HEK293 (cell line): ENCODE results near the gene CDCA7.

Experiments
- CTCF ChIA-PET: fragments of 350-600 bp; formaldehyde crosslinking; extraction: SDS; loops from one replicate; lab custom pipeline; 2021; ENCODE audit warnings: antibody characterized with exemption; lab: Yijun Ruan, JAX
- POLR2A ChIA-PET: fragments of 300-600 bp; formaldehyde crosslinking; extraction: SDS; loops from one replicate; lab custom pipeline; 2020; ENCODE audit warnings: antibody characterized with exemption, inconsistent platforms; lab: Yijun Ruan, JAX
- H3K27ac ChIP-seq: fragments of 200-500 bp; sonication (Bioruptor generic); 2 replicates; pipeline ENCODE4 v1.5.1; 2014; ENCODE audit warnings: low read depth, low read length, control low read depth, inconsistent platforms; ENCODE audit errors: extremely low read depth
- H3K36me3 ChIP-seq, 2 experiments: fragments of 200-500 bp in 1 of 2; sonication (Bioruptor generic) in 1 of 2; 1 replicate in 1 of 2; 2 replicates in 1 of 2; pipeline ENCODE4 v1.5.1; 2014 to 2017; ENCODE audit warnings: inconsistent platforms in 2 of 2, low read length in 2 of 2; ENCODE audit not compliant: control insufficient read depth in 2 of 2, insufficient read depth in 1 of 2
- H3K4me1 ChIP-seq: fragments of 200-500 bp; sonication (Bioruptor generic); 2 replicates; pipeline ENCODE4 v1.5.1; 2014; ENCODE audit warnings: mild to moderate bottlenecking, low read length, inconsistent platforms; ENCODE audit not compliant: control insufficient read depth, insufficient read depth
- H3K4me3 ChIP-seq: 2 replicates; pipeline ENCODE4 v1.5.1; 2011; ENCODE audit warnings: low read depth, mild to moderate bottlenecking, control low read depth, low read length, moderate library complexity
- H3K9me3 ChIP-seq: fragments of 200-500 bp; sonication (Bioruptor generic); 2 replicates; pipeline ENCODE4 v1.5.1; 2014; ENCODE audit warnings: low read depth, low read length, inconsistent platforms; ENCODE audit not compliant: control insufficient read depth, insufficient read depth
- GLI4 ChIP-seq: fragments of 450-650 bp; formaldehyde crosslinking; IDR thresholded peaks from 2 replicates; pipeline ENCODE4 v1.5.1; 2016; ENCODE audit warnings: missing biosample characterization, missing genetic modification characterization
- HOXA7 ChIP-seq: sonication (generic); formaldehyde crosslinking; IDR thresholded peaks from 2 replicates; pipeline ENCODE4 v1.8.1; 2022; ENCODE audit warnings: missing genetic modification reagents, borderline replicate concordance
- IKZF3 ChIP-seq: fragments of 450-650 bp; IDR thresholded peaks from 2 replicates; pipeline ENCODE4 v1.5.0; 2018; ENCODE audit warnings: missing biosample characterization, mild to moderate bottlenecking, missing genetic modification characterization, moderate library complexity
- KLF16 ChIP-seq: fragments of 450-650 bp; formaldehyde crosslinking; IDR thresholded peaks from 2 replicates; pipeline ENCODE4 v1.5.1; 2017; ENCODE audit warnings: missing biosample characterization, missing genetic modification characterization
- OVOL3 ChIP-seq: fragments of 450-650 bp; formaldehyde crosslinking; IDR thresholded peaks from 2 replicates; pipeline ENCODE4 v1.5.1; 2016; ENCODE audit warnings: missing biosample characterization, missing genetic modification characterization
- TRIM28 ChIP-seq: IDR thresholded peaks from 2 replicates; pipeline ENCODE4 v1.6.1; 2011; ENCODE audit warnings: low read length, control low read depth, borderline replicate concordance
- ZBTB20 ChIP-seq: fragments of 450-650 bp; formaldehyde crosslinking; IDR thresholded peaks from 2 replicates; pipeline ENCODE4 v1.5.1; 2016; ENCODE audit warnings: missing biosample characterization, missing genetic modification characterization
- ZFP3 ChIP-seq: fragments of 450-650 bp; formaldehyde crosslinking; IDR thresholded peaks from 2 replicates; pipeline ENCODE4 v1.5.1; 2016; ENCODE audit warnings: low read depth, missing biosample characterization, missing genetic modification characterization
- ZNF132 ChIP-seq: fragments of 450-650 bp; formaldehyde crosslinking; IDR thresholded peaks from 2 replicates; pipeline ENCODE4 v1.5.1; 2017; ENCODE audit warnings: missing biosample characterization, missing genetic modification characterization, borderline replicate concordance
- ZNF138 ChIP-seq: fragments of 450-650 bp; formaldehyde crosslinking; IDR thresholded peaks from 2 replicates; pipeline ENCODE4 v1.5.1; 2016; ENCODE audit warnings: missing biosample characterization, missing genetic modification characterization, borderline replicate concordance
- ZNF169 ChIP-seq: fragments of 450-650 bp; formaldehyde crosslinking; IDR thresholded peaks from 2 replicates; pipeline ENCODE4 v1.5.1; 2016; ENCODE audit warnings: missing biosample characterization, missing genetic modification characterization
- ZNF184 ChIP-seq: fragments of 450-650 bp; IDR thresholded peaks from 2 replicates; pipeline ENCODE4 v1.5.1; 2018; ENCODE audit warnings: missing biosample characterization, mild to moderate bottlenecking, missing genetic modification characterization
- ZNF214 ChIP-seq: fragments of 450-650 bp; formaldehyde crosslinking; IDR thresholded peaks from 2 replicates; pipeline ENCODE4 v1.5.1; 2017; ENCODE audit warnings: missing biosample characterization, mild to moderate bottlenecking, missing genetic modification characterization, borderline replicate concordance
- ZNF239 ChIP-seq: fragments of 450-650 bp; formaldehyde crosslinking; IDR thresholded peaks from 2 replicates; pipeline ENCODE4 v1.5.1; 2016; ENCODE audit warnings: missing biosample characterization, missing genetic modification characterization
- ZNF354C ChIP-seq: fragments of 450-650 bp; formaldehyde crosslinking; IDR thresholded peaks from 2 replicates; pipeline ENCODE4 v1.5.1; 2016; ENCODE audit warnings: missing biosample characterization, missing genetic modification characterization, low read depth, borderline replicate concordance
- ZNF585B ChIP-seq: fragments of 450-650 bp; formaldehyde crosslinking; IDR thresholded peaks from 2 replicates; pipeline ENCODE4 v1.5.1; 2016; ENCODE audit warnings: missing biosample characterization, missing genetic modification characterization
- ZNF600 ChIP-seq: fragments of 450-650 bp; formaldehyde crosslinking; IDR thresholded peaks from 2 replicates; pipeline ENCODE4 v1.5.1; 2016; ENCODE audit warnings: missing biosample characterization, missing genetic modification characterization
- ZNF626 ChIP-seq: fragments of 450-650 bp; sonication (Bioruptor Pico); formaldehyde crosslinking; IDR thresholded peaks from 2 replicates; pipeline ENCODE4 v1.5.1; 2018; ENCODE audit warnings: missing biosample characterization, missing genetic modification characterization, inconsistent platforms
- ZNF660 ChIP-seq: fragments of 450-650 bp; IDR thresholded peaks from 2 replicates; pipeline ENCODE4 v1.5.1; 2018; ENCODE audit warnings: missing biosample characterization, mild to moderate bottlenecking, missing genetic modification characterization
- ZNF670 ChIP-seq: fragments of 450-650 bp; formaldehyde crosslinking; IDR thresholded peaks from 2 replicates; pipeline ENCODE4 v1.5.1; 2016; ENCODE audit warnings: missing biosample characterization, missing genetic modification characterization, low read depth
- TF ChIP-seq, protein P1 (sequence below): fragments of 450-650 bp; formaldehyde crosslinking; IDR thresholded peaks from 2 replicates; pipeline ENCODE4 v1.5.1; 2016; ENCODE audit warnings: missing biosample characterization, missing genetic modification characterization
- TF ChIP-seq, protein P2 (sequence below): fragments of 450-650 bp; formaldehyde crosslinking; IDR thresholded peaks from 2 replicates; pipeline ENCODE4 v1.5.1; 2016; ENCODE audit warnings: missing biosample characterization, missing genetic modification characterization
- TF ChIP-seq, protein P3 (sequence below): fragments of 450-650 bp; formaldehyde crosslinking; IDR thresholded peaks from 2 replicates; pipeline ENCODE4 v1.5.1; 2016; ENCODE audit warnings: missing biosample characterization, missing genetic modification characterization
- TF ChIP-seq, protein P4 (sequence below): fragments of 450-650 bp; formaldehyde crosslinking; IDR thresholded peaks from 2 replicates; pipeline ENCODE4; 2016; ENCODE audit warnings: missing biosample characterization, missing genetic modification characterization
- TF ChIP-seq, protein P5 (sequence below): fragments of 450-650 bp; formaldehyde crosslinking; IDR thresholded peaks from 2 replicates; pipeline ENCODE4 v1.5.1; 2016; ENCODE audit warnings: missing biosample characterization, missing genetic modification characterization

CDCA7 gene

DNA sequence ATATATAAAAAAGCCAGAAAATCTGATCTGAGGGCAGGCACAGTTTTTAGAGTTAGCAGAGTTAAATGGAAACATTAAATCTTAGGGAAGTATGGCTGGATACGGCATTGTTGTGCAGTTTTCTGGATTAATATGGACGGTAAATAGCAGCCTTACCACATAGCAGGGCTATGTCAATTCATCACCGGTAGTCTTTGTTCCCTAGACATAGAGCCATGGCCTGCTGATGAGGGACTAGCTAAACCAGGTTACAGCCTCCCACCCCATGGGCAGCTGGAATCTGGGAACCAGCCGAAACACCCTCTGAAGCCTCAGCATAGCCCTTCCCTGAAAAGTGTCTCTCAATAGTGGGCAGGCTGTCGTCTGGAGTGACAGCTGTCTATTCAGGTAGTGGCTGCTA lies 32.4 kb downstream of the CDCA7 start (continued):
- TF ChIP-seq, protein P1, sequence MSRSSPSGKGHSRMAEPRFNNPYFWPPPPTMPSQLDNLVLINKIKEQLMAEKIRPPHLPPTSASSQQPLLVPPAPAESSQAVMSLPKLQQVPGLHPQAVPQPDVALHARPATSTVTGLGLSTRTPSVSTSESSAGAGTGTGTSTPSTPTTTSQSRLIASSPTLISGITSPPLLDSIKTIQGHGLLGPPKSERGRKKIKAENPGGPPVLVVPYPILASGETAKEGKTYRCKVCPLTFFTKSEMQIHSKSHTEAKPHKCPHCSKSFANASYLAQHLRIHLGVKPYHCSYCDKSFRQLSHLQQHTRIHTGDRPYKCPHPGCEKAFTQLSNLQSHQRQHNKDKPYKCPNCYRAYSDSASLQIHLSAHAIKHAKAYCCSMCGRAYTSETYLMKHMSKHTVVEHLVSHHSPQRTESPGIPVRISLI: no peak
- no peak for TF ChIP-seq ZNF600 (tag by site-specific recombination)
- TF ChIP-seq TRIM28: no peak
- TF ChIP-seq ZFP3 (tag by site-specific recombination): no peak
- no peak for TF ChIP-seq ZNF626 (tag by site-specific recombination)
- no peak for TF ChIP-seq HOXA7 (CRISPR knock-in tag)
- no peak for TF ChIP-seq ZNF239 (tag by site-specific recombination)
- no peak for TF ChIP-seq ZNF670
- no peak for TF ChIP-seq ZNF184 (tag by site-specific recombination)
- TF ChIP-seq ZNF214 (tag by site-specific recombination): no peak
- TF ChIP-seq, all 188 proteins: peak for 0

DNA sequence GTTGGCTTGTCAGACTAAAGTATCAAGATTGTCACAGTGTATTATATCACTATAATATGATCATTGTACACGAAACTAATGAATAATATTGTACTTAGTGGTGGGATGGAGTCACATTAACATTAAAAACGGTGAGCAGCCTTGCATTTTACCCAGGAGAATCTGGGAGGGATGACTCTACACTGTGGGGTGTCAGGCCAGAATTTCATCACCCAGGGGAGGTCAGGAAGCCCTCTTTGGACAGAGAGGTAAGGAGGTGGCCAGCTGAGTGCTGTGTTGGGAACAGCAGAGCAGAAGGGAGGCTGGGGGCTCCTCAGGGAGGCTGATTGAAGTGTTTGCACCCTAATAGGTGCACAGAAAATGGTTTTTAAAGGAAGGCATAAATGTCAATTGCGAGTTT lies 33.0 kb downstream of the CDCA7 start:
- Histone ChIP-seq H3K9me3 (no peaks in the 10 kb centered on the region), H3K4me3 (no peak overlapping the region), H3K4me1 (no peaks in the 10 kb centered on the region), H3K36me3 (peaks cover 0 to 18% of the 10 kb centered on the region in 2 experiments; a peak in 1 of 3 replicates), H3K27ac (no peak overlapping the region)
- CTCF ChIA-PET: no interaction called here
- POLR2A ChIA-PET: no interaction called here
- TF ChIP-seq, protein P2, sequence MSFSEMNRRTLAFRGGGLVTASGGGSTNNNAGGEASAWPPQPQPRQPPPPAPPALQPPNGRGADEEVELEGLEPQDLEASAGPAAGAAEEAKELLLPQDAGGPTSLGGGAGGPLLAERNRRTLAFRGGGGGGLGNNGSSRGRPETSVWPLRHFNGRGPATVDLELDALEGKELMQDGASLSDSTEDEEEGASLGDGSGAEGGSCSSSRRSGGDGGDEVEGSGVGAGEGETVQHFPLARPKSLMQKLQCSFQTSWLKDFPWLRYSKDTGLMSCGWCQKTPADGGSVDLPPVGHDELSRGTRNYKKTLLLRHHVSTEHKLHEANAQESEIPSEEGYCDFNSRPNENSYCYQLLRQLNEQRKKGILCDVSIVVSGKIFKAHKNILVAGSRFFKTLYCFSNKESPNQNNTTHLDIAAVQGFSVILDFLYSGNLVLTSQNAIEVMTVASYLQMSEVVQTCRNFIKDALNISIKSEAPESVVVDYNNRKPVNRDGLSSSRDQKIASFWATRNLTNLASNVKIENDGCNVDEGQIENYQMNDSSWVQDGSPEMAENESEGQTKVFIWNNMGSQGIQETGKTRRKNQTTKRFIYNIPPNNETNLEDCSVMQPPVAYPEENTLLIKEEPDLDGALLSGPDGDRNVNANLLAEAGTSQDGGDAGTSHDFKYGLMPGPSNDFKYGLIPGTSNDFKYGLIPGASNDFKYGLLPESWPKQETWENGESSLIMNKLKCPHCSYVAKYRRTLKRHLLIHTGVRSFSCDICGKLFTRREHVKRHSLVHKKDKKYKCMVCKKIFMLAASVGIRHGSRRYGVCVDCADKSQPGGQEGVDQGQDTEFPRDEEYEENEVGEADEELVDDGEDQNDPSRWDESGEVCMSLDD (tag by site-specific recombination): no peak
- TF ChIP-seq ZNF354C (tag by site-specific recombination): no peak
- no peak for TF ChIP-seq ZNF670
- TF ChIP-seq ZNF132 (tag by site-specific recombination): no peak
- TF ChIP-seq HOXA7 (CRISPR knock-in tag): no peak
- TF ChIP-seq OVOL3 (tag by site-specific recombination): no peak
- no peak for TF ChIP-seq KLF16 (tag by site-specific recombination)
- TF ChIP-seq ZBTB20 (tag by site-specific recombination): no peak
- TF ChIP-seq ZNF138: no peak
- TF ChIP-seq IKZF3 (tag by site-specific recombination): no peak
- TF ChIP-seq, protein P3, sequence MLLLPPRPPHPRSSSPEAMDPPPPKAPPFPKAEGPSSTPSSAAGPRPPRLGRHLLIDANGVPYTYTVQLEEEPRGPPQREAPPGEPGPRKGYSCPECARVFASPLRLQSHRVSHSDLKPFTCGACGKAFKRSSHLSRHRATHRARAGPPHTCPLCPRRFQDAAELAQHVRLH (tag by site-specific recombination): no peak
- no peak for TF ChIP-seq ZNF660 (tag by site-specific recombination)

DNA sequence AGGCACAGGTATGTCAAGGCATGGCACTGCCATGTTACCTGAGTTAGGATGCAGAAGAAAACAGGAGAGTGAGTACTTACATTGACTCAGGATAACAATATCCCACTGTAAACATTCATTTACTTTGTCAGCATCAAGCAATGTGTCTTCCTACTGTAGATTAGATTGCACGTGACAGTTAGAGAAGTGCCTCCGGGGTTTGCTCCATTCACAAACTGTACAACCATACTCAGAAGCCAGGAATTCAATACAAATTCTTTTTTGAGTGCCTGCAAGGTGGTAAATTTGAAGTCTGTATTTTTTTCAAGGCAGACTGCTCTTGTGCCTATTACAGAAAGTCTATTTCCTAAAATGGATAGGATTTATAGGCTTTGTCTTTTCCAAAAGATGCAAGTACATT lies 34.1 kb downstream of the CDCA7 start:
- CTCF ChIA-PET: no interaction called here
- TF ChIP-seq ZNF214 (tag by site-specific recombination): no peak
- TF ChIP-seq, protein P4, sequence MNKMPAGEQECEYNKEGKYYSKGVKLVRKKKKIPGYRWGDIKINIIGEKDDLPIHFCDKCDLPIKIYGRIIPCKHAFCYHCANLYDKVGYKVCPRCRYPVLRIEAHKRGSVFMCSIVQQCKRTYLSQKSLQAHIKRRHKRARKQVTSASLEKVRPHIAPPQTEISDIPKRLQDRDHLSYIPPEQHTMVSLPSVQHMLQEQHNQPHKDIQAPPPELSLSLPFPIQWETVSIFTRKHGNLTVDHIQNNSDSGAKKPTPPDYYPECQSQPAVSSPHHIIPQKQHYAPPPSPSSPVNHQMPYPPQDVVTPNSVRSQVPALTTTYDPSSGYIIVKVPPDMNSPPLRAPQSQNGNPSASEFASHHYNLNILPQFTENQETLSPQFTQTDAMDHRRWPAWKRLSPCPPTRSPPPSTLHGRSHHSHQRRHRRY (tag by site-specific recombination): no peak
- TF ChIP-seq, protein P5, sequence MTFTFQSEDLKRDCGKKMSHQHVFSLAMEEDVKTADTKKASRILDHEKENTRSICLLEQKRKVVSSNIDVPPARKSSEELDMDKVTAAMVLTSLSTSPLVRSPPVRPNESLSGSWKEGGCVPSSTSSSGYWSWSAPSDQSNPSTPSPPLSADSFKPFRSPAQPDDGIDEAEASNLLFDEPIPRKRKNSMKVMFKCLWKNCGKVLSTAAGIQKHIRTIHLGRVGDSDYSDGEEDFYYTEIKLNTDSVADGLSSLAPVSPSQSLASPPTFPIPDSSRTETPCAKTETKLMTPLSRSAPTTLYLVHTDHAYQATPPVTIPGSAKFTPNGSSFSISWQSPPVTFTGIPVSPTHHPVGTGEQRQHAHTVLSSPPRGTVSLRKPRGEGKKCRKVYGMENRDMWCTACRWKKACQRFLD (tag by site-specific recombination): no peak
- TF ChIP-seq ZNF585B (tag by site-specific recombination): no peak
- no peak for TF ChIP-seq GLI4 (tag by site-specific recombination)
- no peak for TF ChIP-seq ZNF169 (tag by site-specific recombination)

More for the DNA sequence above, 34.1 kb downstream of the CDCA7 start:
- POLR2A ChIA-PET: no interaction called here
- H3K9me3 ChIP-seq: no peaks in the 10 kb centered on the region
- no peak overlapping the region for H3K27ac ChIP-seq
- H3K4me3 ChIP-seq: no peak overlapping the region
- no peaks in the 10 kb centered on the region for H3K4me1 ChIP-seq
- H3K36me3 ChIP-seq: peaks cover 0 to 14% of the 10 kb centered on the region in 2 experiments; a peak in 1 of 3 replicates
